ENCODE measurements around the gene CS.

DNA sequence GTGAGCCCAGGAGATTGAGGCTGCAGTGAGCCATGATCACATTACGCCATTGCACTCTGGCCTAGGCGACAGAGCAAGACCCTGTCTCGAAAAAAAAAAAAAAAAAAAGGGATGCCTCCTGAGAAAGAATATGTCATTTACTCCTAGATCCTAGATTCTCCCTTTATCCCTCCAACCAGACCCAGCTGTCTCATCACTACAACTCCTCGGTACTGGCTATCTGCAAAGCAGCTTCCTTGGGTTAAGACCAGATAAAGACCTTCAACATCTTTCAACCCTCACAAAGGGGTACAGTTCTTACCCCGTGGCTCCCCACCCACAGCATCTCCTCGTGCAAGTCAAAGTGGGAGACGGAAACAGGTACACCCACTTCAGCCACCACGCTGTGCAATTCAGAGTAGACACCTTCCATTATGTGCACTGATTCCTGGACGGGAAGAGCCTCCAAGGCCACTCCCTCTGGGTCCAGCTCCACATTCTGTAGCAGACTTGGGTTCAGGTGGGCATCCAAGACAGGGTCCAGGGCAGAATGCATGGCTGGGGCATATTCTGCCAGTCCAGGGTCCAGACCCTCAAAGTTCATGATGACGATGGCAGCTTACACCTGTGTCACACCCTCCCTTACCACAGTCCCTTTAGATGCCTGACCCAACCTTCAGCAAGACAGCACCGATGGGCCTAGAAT, 32.5 kb upstream of the CS start:
- TF ChIP-seq YY1 (IDR thresholded peaks at IDR 0.05; ENCODE audit: insufficient read depth, insufficient read length) (no peak), SUZ12 (IDR thresholded peaks at IDR 0.05; ENCODE audit: extremely low read depth, insufficient read depth, insufficient read length) (no peak)

All from NT2/D1 (cell line).